Measurements from ENCODE around the gene EEF2K.
"Not testable (repeated sequence)": the region's sequence is repeated elsewhere in the genome, so short reads cannot be mapped to it uniquely, and the experiment has no call there.

EEF2K gene

GRCh38 chr16:22194707-22195444, 11.2 kb upstream of the EEF2K start:
- DNase-seq (ENCODE audit: low spot score), result no peak
- H3K27ac ChIP-seq, result peak overlapping the region; percentile 64 to 74
- no peak overlapping the region for H3K4me3 ChIP-seq
- TF ChIP-seq CTCF (IDR thresholded peaks at IDR 0.05), result no peak

DNA sequence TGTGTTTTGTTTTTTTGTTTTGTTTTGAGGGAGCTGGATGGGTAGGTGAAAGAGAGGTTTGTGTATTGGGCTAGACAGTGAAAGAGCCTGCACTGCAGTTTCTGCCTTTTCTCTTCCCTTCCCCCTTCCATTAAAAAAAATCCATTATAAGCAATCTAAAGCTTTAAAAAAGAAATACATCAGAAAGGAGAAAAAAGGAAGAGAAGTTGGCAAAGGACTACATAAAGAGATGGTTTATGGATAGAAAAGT, 10.7 kb upstream of the EEF2K start:
- H3K27ac ChIP-seq, result peak overlapping the region; percentile 64 to 74
- TF ChIP-seq CTCF (IDR thresholded peaks at IDR 0.05), result no peak
- DNase-seq (ENCODE audit: low spot score), result no peak
- no peak overlapping the region for H3K4me3 ChIP-seq

DNA sequence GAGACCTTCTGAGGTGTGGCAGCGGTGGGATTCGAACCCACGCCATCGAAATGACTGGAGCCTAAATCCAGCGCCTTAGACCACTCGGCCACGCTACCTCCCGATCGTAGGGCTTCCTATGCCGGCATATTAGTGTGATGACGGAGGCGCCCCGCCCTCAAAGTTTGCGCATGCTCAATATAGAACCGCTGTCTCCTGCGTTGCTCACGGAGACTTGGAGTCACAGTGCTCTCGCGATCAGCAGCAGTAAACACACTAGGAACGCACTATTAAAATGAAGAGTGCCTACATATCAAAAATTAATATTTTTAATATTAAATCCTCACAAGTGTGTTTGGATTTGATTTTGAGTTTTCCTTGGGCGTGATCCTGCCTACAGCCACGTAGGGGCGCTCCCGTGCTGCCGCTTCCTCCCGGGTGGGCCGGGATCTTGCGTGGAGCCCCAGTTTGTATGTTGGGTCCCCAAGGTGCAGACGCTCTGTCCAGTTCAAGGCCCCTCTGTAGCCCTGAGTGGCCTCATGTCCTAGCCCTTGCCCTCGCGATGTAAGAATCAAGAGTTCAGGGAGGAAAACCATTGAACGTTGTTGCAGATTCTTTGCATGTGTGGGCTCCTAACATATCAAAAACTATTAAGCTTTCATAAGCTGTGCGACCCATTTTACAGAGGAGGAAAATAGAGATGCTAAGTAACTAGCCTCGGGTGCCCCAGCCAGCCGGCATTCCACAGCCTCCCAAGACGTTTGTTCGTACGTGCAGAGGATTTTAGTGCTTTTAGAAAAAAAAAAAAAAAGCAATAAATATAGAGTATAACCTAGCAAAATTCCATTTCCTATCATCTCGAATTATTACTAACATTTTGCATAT, 10.2 kb upstream of the EEF2K start:
- H3K27ac ChIP-seq, result peak overlapping the region; percentile 64 to 74
- DNase-seq (ENCODE audit: low spot score), result peak; percentile 95
- peak overlapping the region; percentile 62 for H3K4me3 ChIP-seq
- TF ChIP-seq CTCF (IDR thresholded peaks at IDR 0.05), result peak; percentile 89

- not testable (repeated sequence) for DNase-seq (ENCODE audit: low spot score); H3K4me3 ChIP-seq
- H3K27ac ChIP-seq, result peak overlapping the region; percentile 7 to 94
Measured at GRCh38 chr16:22196559-22197168, 9.4 kb upstream of the EEF2K start.

DNA sequence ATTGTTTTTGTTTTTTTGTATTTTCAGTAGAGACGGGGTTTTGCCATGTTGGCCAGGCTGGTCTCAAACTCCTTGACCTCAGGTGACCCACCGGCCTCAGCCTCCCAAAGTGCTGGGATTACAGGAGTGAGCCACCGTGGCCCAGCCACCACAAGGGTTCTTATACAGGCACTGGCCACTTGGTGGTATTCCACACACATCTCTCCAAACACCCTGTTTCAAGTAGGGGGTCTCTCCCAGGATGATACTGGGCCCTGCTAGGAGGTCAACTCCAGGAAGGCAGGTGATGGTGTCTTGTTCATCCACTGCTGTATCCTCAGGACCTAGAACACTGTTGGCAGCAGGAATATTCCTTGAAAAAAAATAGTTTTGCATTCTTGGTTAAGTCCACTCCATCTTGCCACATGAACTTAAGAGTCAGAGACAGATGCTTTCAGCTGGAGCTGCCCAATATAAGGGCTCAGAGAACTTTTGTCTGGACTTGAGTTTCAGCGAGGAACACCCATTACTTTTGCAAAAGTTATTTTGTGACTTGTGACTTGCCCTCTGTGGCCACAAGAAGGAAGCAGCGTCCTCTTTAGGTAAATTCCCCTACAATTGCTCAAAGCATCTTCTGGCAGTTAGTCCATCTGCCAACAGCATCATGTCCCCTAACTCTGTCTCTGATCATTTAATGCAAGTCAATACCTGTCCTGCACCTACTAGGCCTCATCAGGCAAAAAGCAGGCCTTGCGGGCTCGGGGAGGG, 7.4 kb upstream of the EEF2K start:
- Histone ChIP-seq H3K27ac (peak overlapping the region; percentile 88 to 94), H3K4me3 (no peak overlapping the region)
- TF ChIP-seq CTCF (IDR thresholded peaks at IDR 0.05), result no peak
- no peak for DNase-seq (ENCODE audit: low spot score)

- TF ChIP-seq CTCF (IDR thresholded peaks at IDR 0.05), result no peak
- H3K27ac ChIP-seq, result no peak overlapping the region
- H3K4me3 ChIP-seq, result no peak overlapping the region
- DNase-seq (ENCODE audit: low spot score), result no peak
Measured at GRCh38 chr16:22202261-22202637, 3.8 kb upstream of the EEF2K start.

GRCh38 chr16:22203091-22203490, 3.0 kb upstream of the EEF2K start:
- DNase-seq (ENCODE audit: low spot score), result no peak
- Histone ChIP-seq H3K27ac (no peak overlapping the region), H3K4me3 (no peak overlapping the region)
- TF ChIP-seq CTCF (IDR thresholded peaks at IDR 0.05), result no peak
